Measurements from ENCODE around the gene CTNND2. TPM values are rescaled to one million over a fixed set of nuclear protein-coding genes. Genes with fewer than 3 reads are reported as not detected.

Gene CTNND2
- total and polyA plus RNA-seq, 8 donors = 9.2 to 62.8 (median 43.7) TPM

- DNase-seq = no peak
- Histone ChIP-seq H3K36me3 (no peaks in the 10 kb centered on the region), H3K27ac (no peak overlapping the region), H3K9me3 (no peaks in the 10 kb centered on the region), H3K4me3 (no peak overlapping the region), H3K4me1 (no peaks in the 10 kb centered on the region), H3K27me3 (no peaks in the 10 kb centered on the region)
- no peak for FAIRE-seq
- ATAC-seq = no peak
- no peak for TF ChIP-seq CTCF (IDR thresholded peaks at IDR 0.05)
- WGBS, 2 donors = 86 to 88% methylated on average over 1 of the region's 1 CpG
- intact Hi-C loops (cut with DNase I) = no loop called here
Observed at GRCh38 chr5:11925701-11926100, 21.5 kb upstream of the CTNND2 start.

- no peak for TF ChIP-seq CTCF (IDR thresholded peaks at IDR 0.05)
- Histone ChIP-seq H3K36me3 (no peaks in the 10 kb centered on the region), H3K9me3 (no peaks in the 10 kb centered on the region), H3K4me1 (no peaks in the 10 kb centered on the region), H3K27ac (no peak overlapping the region), H3K27me3 (no peaks in the 10 kb centered on the region), H3K4me3 (no peak overlapping the region)
- no peak for DNase-seq
- ATAC-seq = no peak
- FAIRE-seq = no peak
- intact Hi-C loops (cut with DNase I) = no loop called here
- 87 to 89% methylated on average over 2 of the region's 2 CpGs for WGBS, 2 donors
Observed at GRCh38 chr5:11922394-11922793, 18.1 kb upstream of the CTNND2 start.

GRCh38 chr5:11918463-11919045, 14.3 kb upstream of the CTNND2 start:
- Histone ChIP-seq H3K9me3 (no peaks in the 10 kb centered on the region), H3K4me3 (no peak overlapping the region), H3K27ac (no peak overlapping the region), H3K36me3 (no peaks in the 10 kb centered on the region), H3K4me1 (no peaks in the 10 kb centered on the region), H3K27me3 (no peaks in the 10 kb centered on the region)
- DNase-seq (no peak), ATAC-seq (no peak), FAIRE-seq (no peak)
- WGBS, 2 donors = 85 to 88% methylated on average over 9 of the region's 9 CpGs
- no peak for TF ChIP-seq CTCF (IDR thresholded peaks at IDR 0.05)
- intact Hi-C loops (cut with DNase I) = no loop called here

- Histone ChIP-seq H3K27ac (no peak overlapping the region), H3K27me3 (no peaks in the 10 kb centered on the region), H3K36me3 (no peaks in the 10 kb centered on the region), H3K4me3 (no peak overlapping the region), H3K9me3 (no peaks in the 10 kb centered on the region), H3K4me1 (peaks cover 0 to 4% (median 0%) of the 10 kb centered on the region in 3 donors)
- intact Hi-C loops (cut with DNase I) = no loop called here
- ATAC-seq = no peak
- no peak for DNase-seq
- no peak for FAIRE-seq
- TF ChIP-seq CTCF (IDR thresholded peaks at IDR 0.05) = no peak
- WGBS, 2 donors = 68 to 78% methylated on average over 2 of the region's 2 CpGs
Observed at GRCh38 chr5:11909471-11909870, 5.2 kb upstream of the CTNND2 start.

GRCh38 chr5:11906497-11906896, 2.3 kb upstream of the CTNND2 start:
- intact Hi-C loops (cut with DNase I) = no loop called here
- no peaks in the 10 kb centered on the region for H3K27me3 ChIP-seq
- ATAC-seq (no peak), FAIRE-seq (no peak), DNase-seq (no peak)
- no peaks in the 10 kb centered on the region for H3K36me3 ChIP-seq
- TF ChIP-seq CTCF (IDR thresholded peaks at IDR 0.05) = no peak
- peaks cover 0 to 4% (median 0%) of the 10 kb centered on the region in 3 donors for H3K4me1 ChIP-seq
- no peak overlapping the region for H3K4me3 ChIP-seq
- no peaks in the 10 kb centered on the region for H3K9me3 ChIP-seq
- WGBS, 2 donors = 75 to 83% methylated on average over 2 of the region's 2 CpGs
- H3K27ac ChIP-seq = no peak overlapping the region
